Stimulated activated CD4-positive, alpha-beta T cell treated with anti-CD3 and anti-CD28 coated beads, Interleukin-4, amount 100 ng/mL, for 1 hour (primary cell): Measurements from ENCODE around the gene MTG2.

Source experiments
- DNase-seq: peaks from one replicate; pipeline ENCODE4 v3.0.0-alpha.2; 2020

The MTG2 gene

DNA sequence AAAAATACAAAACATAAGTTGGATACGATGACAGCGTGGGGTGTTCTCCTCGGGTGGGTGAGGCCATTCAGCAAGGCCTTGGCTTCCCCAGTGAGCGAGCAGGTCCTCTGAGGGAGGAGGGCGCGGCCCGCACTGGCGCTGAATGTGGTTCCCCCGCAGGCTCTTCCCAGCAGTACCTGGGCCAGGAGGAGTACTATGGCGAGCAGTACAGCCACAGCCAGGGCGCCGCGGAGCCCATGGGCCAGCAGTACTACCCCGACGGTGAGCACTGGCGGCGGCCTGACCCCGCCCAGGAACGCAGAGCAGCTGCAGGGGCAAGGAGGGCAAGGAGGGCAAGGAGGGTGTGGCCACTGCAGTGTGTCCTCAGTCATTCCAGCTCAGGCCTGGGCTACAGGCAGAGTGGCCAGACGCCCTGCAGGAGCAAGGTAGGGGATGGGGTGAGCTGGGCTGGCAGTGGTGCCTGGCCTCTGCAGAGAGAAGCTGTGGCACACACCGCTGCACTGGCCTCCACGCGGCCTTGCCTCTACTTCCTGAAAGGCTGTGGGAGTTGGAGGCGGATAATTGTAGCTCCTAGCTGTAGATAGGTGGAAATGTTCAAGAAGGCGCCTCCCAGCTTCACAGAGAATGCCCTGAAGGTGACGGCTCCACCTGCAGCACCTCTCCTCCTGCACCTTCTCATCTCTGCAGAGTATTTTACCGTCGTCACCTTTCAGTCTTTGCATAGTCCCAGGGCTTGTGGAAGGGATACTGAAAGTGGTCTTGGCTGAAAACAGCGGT, 18.7 kb upstream of the MTG2 start:
- no peak for DNase-seq

DNA sequence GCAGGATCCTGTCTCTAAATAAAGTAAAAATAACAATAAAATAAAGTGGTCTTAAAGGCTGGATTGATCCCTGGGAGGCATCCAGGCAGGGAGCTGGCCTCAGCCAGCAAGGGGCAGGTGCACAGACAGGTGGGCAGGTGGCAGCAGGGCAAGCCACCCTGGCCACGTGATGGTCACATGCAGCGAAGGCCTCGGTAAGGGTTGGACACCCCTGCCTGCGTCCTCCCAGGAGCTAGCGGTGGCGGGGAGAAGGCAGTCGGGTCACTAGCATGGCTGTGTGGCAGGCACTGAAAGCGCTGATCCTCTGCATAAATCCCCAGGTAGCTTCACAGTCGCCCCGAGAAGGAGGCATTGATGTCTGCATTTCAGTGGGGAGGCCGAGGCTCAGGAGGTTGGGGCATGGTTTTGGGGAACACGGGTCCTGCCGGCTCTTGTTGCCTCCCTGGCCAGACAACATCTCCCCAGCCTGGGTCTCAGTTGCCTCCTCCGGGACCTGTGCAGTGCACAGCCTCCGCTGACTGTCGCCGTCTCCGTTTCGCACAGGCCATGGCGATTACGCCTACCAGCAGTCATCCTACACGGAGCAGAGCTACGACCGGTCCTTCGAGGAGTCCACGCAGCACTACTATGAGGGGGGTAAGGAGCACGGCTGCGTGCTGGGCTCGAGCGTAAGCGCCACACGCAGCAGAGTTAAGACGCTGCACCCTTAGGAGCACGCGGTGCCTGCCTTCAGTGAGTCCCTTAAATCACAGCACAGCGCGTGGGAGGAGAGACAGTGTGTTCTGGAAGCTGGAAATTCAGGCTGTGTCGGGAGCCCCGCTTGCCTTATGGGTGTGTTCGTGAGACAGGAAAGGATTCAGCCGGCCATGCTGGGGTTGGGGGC, 17.7 kb upstream of the MTG2 start:
- DNase-seq: no peak

DNA sequence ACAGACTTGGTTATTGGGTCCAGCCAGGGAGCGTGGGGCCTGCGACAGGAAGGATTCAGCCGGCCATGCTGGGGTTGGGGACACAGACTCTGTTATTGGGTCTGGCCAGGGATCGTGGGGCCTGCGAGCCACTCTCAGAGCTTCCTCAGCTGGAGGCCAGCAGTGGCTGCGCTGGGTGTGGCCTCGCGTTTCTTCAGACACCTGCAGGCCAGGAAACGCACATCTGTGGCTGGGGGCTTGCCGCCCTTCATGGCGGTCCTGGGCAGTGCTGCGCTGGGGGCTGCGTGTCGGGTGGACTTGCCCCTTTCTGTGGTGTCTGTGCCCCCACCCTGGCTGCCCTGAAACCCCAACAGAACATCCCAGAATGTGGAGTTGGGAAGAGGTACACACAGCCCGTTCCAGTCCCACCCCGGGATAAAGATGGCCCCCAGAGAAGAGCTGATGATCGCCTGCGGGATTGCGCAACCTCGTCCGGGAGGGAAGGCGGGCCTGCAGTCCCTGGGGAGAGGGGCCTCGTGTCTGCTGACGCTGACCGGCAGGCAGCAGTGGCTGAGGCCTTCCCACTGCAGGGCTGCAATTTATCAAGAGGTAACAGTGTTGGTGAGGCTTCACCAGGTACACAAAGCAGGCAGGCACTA, 16.9 kb upstream of the MTG2 start:
- no peak for DNase-seq

GRCh38 chr20:62167474-62167873, 15.4 kb upstream of the MTG2 start:
- no peak for DNase-seq

- no peak for DNase-seq
These were observed 14.8 kb upstream of the MTG2 start for GRCh38 chr20:62168061-62168460.

DNA sequence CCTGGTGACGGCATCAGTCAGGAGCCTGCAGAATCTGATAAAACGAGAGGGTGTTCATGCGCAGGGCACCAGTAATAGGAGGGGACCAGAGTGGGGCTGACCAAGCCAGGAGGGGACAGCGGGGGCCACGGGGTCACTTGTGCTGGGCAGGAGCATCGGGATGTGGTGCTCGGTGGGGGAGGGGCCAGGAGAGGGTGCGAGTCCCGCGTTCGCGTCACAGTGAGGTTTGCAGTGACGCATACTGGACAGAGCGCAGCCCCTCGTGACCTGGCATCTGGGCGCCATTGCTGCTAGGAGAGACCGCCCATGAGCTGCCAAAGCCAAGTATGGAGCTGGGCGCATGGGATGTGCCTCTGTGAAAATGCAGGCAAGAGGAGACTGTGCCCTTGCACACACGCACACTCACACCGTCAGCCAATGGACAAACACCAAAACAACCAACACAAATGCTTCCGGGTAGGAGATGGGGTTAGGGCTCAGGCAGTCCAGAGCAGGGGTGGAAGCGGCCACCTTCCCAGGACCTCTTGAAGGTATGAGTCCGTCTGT, 13.9 kb upstream of the MTG2 start:
- DNase-seq: no peak

DNA sequence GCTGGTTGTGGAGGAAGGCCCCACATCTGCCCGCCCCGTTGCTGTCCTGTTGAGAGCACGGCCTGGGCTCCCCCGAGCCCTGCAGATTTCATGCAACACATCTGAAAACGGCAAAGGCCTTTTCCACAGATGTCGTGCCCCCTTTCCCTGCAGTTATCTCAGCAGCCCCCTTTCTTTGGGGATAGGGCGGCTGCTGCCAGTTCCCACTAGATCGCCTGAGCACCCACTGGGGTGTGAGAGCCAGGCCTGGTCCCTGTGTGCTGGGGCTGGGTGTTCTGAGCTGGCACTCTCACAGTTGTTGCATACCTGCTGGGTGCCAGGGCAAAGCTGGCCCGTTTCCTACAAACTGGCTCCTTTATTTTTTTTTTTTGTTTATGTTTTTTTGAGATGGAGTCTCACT, 12.3 kb upstream of the MTG2 start:
- DNase-seq: no peak

DNA sequence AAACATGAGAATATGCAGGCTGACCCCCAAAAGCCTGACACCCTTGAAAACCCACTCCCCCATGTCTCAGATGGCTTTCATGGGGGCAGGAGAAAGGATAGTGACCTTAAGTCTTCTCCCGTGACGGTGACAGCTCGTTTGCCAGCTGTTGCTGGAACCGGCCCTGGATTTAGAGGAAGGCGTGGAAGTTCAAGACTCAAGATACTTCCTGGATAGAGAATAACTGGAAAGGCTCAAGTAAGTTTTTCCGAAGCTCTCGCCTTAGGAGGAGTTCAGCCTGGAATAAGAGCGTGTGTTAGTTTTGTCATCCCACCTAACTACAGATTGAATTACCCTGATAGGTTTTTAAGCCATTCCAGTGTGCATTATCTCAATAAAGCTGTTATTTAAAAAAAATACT, 11.6 kb upstream of the MTG2 start:
- DNase-seq: no peak

DNA sequence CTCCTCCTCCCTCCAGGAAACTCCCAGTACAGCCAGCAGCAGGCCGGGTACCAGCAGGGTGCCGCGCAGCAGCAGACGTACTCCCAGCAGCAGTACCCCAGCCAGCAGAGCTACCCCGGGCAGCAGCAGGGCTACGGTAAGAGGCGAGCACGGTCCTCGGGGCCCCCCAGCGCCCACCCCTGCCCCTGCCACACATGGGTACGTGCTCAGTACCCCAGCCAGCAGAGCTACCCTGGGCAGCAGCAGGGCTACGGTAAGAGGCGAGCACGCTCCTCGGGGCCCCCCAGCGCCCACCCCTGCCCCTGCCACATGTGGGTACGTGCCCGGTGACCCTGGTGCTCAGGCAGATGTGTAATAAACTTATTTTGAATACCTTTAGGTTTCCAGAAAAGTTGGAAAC, 10.2 kb upstream of the MTG2 start:
- no peak for DNase-seq

DNA sequence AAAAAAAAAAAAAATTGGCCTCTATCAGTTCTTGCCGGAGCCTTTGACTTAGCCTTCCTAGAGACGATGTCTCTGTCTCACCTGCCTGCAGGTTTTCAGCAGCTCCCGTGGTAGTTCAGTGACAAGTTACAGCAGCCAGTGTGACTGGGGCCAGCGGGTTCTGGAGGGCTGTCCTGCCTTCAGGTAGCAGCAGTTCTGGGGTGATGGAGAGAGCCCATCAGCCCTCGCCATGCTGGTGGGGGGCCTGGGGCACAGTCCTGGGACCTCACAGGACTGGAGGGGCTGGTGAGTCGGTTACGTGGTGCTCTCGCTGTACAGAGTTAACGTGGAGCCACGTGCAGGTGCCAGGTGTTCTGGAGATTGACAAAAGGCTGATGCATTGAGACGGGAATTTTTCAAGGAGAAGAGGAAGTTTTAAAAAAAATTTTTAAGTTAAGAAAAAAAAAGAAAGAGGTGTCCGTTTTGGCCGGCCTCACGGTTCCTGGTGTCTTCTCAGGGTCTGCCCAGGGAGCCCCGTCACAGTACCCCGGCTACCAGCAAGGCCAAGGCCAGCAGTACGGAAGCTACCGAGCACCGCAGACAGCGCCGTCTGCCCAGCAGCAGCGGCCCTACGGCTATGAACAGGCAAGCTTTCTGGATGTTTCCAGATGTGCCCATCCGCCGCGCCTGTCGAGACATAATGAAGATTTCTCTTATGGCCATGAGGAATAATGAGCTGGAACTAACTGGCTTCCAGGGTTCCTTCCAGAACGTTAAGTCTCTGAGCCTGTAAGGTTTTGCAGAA, 8.6 kb upstream of the MTG2 start:
- no peak for DNase-seq

DNA sequence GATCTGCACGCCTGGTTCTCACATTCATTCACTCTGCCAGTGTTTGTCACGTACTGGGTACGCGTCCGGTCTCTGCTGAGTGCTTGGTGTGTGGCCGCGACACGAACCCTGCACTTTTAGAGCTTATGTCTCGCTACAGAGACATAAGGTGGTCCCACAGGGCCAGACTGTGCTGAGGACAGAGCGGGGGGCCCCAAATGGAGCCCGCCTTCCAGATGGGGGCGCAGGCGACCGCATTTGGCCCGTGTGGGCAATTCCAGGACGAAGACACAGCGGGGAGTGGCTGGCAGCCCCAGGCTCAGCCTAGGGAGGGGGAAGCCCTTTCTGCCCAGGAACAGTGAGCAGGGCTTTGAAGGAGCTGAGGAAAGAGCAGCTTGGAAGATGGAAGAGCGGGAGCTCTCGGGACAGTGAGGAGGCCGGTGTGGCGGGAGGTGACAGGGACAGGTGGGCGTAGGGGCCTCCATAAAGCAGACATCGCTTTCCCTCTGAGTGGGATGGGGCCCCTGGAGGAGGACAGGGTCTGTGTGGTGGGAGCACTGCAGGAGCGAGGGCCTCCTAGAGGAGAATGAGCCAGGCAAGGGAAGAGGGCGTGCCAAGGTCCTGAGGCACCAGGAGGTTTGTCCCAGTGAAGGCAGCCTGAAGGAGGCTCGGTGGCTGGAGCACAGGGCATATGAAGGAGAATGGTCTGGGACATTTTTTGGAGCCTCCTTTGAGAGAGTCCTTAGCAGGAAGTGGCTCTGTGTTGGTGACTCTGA, 7.8 kb upstream of the MTG2 start:
- no peak for DNase-seq

GRCh38 chr20:62175711-62176110, 7.1 kb upstream of the MTG2 start:
- DNase-seq: no peak

DNA sequence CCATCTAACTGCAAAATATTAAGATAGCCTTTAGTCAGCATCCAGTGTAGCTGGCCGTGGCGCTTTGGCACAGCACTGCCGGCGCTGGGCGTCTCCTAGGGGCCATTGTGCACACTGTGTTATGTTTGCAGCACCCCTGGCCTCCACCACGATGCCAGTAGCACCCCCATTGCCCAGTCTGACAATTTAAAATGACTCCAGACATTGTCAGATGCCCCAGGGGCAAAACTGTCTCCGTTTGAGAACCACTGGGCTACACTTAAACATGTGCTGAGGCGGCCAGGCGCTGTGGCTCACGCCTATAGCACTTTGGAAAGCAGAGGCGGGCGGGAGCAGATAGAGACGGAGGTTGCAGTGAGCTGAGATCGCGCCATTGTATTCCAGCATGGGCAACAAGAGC, 6.0 kb upstream of the MTG2 start:
- DNase-seq: no peak

GRCh38 chr20:62177307-62177706, 5.5 kb upstream of the MTG2 start:
- DNase-seq: no peak

DNA sequence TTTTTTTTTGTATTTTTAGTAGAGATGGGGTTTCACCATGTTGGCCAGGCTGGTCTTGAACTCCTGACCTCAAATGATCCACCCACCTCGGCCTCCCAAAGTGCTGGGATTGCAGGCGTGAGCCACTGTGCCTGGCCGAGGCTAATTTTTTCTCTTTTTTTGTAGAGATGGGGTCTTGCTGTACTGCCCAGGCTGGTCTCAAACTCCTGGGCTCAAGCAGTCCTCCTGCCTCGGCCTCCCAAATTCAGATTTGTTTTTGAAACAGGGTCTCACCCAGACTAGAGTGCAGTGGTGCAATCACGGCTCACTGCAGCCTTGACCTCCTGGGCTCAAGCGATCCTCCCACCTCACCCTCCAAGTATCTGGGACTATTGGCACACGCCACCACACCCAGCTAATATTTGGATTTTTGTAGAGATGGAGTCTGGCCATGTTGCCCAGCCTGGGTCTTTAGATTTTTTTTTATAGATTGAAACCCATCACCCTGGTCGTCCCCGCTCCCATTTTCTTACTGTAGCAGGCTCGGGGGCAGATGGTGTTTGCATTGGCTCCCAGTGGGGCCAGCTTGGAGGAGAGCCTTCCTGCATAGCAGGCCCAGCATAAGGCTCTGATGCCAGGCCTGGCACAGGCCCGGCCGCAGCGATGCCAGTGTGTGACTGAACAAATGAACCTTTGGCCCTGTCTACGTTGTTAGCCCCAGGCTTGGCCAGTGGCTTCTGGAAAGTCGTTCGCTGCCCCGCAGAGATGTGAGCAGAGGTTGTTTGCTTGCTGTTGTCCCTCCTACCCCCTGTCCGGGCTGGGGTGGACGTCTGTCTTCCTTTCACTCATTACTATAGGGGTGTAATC, 4.3 kb upstream of the MTG2 start:
- no peak for DNase-seq

GRCh38 chr20:62179162-62179504, 3.7 kb upstream of the MTG2 start:
- no peak for DNase-seq

GRCh38 chr20:62181808-62182207, 1.0 kb upstream of the MTG2 start:
- DNase-seq: no peak

- DNase-seq: no peak
These were observed 756 bp downstream of the MTG2 start for GRCh38 chr20:62183426-62184142.

DNA sequence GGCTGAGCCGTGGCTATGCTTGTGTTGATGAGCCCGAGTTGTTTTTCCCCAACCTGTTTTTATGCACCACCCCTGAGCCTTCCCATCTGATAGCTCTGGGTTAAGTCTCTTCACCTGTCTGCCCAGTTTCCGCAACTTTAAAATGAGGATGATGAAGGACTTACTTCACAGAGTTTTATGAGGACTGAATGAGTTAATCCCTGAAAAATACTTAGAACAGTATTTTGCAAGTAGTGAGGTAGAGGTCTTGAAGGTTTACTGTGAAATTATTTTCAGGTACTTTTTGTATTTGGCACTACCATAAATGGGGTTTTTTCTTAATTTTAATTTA, 3.2 kb downstream of the MTG2 start:
- no peak for DNase-seq
